HG03460 (cell line): Measurements from ENCODE around the gene EXD2.
"Not testable (repeated sequence)": the region's sequence is repeated elsewhere in the genome, so short reads cannot be mapped to it uniquely, and the experiment has no call there.

Source experiments
- ATAC-seq: cut with Tn5 transposase; IDR thresholded peaks from one replicate; pipeline ENCODE4 v1.9.1; 2021; ENCODE audit not compliant: unreplicated experiment

The EXD2 gene

GRCh38 chr14:69193721-69194120 is 2.4 kb downstream of the EXD2 start:
- no peak for ATAC-seq

- ATAC-seq: no peak
Observed at GRCh38 chr14:69199786-69200185, 8.5 kb downstream of the EXD2 start.

GRCh38 chr14:69204753-69205152 is 13.5 kb downstream of the EXD2 start:
- no peak for ATAC-seq

GRCh38 chr14:69207435-69208041 is 16.2 kb downstream of the EXD2 start:
- no peak for ATAC-seq

- no peak for ATAC-seq
Observed at GRCh38 chr14:69208666-69209065, 17.4 kb downstream of the EXD2 start.

GRCh38 chr14:69214393-69214792 is 23.1 kb downstream of the EXD2 start:
- no peak for ATAC-seq

- not testable (repeated sequence) for ATAC-seq
Observed at GRCh38 chr14:69217663-69218062, 26.4 kb downstream of the EXD2 start.

GRCh38 chr14:69224946-69225345 is 33.6 kb downstream of the EXD2 start:
- ATAC-seq: no peak

- no peak for ATAC-seq
Observed at GRCh38 chr14:69226178-69226577, 34.9 kb downstream of the EXD2 start.

GRCh38 chr14:69226736-69227135 is 35.4 kb downstream of the EXD2 start:
- ATAC-seq: no peak

GRCh38 chr14:69231486-69231885 is 40.2 kb downstream of the EXD2 start:
- ATAC-seq: no peak

- no peak for ATAC-seq
Observed at GRCh38 chr14:69232388-69232787, 41.1 kb downstream of the EXD2 start.

GRCh38 chr14:69234106-69234505 is 42.8 kb downstream of the EXD2 start:
- no peak for ATAC-seq

- no peak for ATAC-seq
Observed at GRCh38 chr14:69235708-69236107, 44.4 kb downstream of the EXD2 start.

- no peak for ATAC-seq
Observed at GRCh38 chr14:69237142-69237541, 45.8 kb downstream of the EXD2 start.

GRCh38 chr14:69237584-69237983 is 46.3 kb downstream of the EXD2 start:
- no peak for ATAC-seq

- no peak for ATAC-seq
Observed at GRCh38 chr14:69238883-69239282, 47.6 kb downstream of the EXD2 start.

GRCh38 chr14:69240527-69241173 is 49.4 kb downstream of the EXD2 start:
- ATAC-seq: no peak

- ATAC-seq: no peak
Observed at GRCh38 chr14:69241577-69241976, 50.3 kb downstream of the EXD2 start.

GRCh38 chr14:69242311-69243224 is 51.3 kb downstream of the EXD2 start:
- no peak for ATAC-seq

- ATAC-seq: no peak
Observed at GRCh38 chr14:69244946-69245345, 53.6 kb downstream of the EXD2 start.

GRCh38 chr14:69246331-69246730 is 55.0 kb downstream of the EXD2 start:
- ATAC-seq: no peak
